ENCODE results near the gene SP1. TPM values are rescaled to one million over a fixed set of nuclear protein-coding genes. Genes with fewer than 3 reads are reported as not detected.
A peak's percentile ranks its signal among the peaks of the same experiment; 100 is the strongest.
"Not testable (repeated sequence)": the region's sequence is repeated elsewhere in the genome, so short reads cannot be mapped to it uniquely, and the experiment has no call there.

The SP1 gene
- total RNA-seq, 6 experiments from 2014 or later: 38.2 to 51.8 (median 43.5) TPM

GRCh38 chr12:53441040-53441833 lies 61.3 kb downstream of the SP1 start, which contains the start of gene PRR13:
PRR13 (plus strand) TSS chr12:53441734; CDS start chr12:53442715, 981 bp downstream.
- H3K27ac Mint-ChIP-seq: peak within 1 kb of the TSS; percentile 90
- no peaks in the 10 kb centered on the region for H3K27me3 Mint-ChIP-seq (ENCODE audit: insufficient read depth)
- peak within 1 kb of the TSS; percentile 90 for H3K4me3 Mint-ChIP-seq
- H3K36me3 Mint-ChIP-seq (ENCODE audit: low read depth): peaks cover 23% of the 10 kb centered on the region
- H3K9me3 Mint-ChIP-seq: no peaks in the 10 kb centered on the region
- TF ChIP-seq, protein P1, sequence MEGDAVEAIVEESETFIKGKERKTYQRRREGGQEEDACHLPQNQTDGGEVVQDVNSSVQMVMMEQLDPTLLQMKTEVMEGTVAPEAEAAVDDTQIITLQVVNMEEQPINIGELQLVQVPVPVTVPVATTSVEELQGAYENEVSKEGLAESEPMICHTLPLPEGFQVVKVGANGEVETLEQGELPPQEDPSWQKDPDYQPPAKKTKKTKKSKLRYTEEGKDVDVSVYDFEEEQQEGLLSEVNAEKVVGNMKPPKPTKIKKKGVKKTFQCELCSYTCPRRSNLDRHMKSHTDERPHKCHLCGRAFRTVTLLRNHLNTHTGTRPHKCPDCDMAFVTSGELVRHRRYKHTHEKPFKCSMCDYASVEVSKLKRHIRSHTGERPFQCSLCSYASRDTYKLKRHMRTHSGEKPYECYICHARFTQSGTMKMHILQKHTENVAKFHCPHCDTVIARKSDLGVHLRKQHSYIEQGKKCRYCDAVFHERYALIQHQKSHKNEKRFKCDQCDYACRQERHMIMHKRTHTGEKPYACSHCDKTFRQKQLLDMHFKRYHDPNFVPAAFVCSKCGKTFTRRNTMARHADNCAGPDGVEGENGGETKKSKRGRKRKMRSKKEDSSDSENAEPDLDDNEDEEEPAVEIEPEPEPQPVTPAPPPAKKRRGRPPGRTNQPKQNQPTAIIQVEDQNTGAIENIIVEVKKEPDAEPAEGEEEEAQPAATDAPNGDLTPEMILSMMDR (IDR thresholded peaks at IDR 0.05): no peak
- peak; percentile 100 for DNase-seq
- H3K4me1 Mint-ChIP-seq (ENCODE audit: low read depth): peaks cover 34% of the 10 kb centered on the region

DNA sequence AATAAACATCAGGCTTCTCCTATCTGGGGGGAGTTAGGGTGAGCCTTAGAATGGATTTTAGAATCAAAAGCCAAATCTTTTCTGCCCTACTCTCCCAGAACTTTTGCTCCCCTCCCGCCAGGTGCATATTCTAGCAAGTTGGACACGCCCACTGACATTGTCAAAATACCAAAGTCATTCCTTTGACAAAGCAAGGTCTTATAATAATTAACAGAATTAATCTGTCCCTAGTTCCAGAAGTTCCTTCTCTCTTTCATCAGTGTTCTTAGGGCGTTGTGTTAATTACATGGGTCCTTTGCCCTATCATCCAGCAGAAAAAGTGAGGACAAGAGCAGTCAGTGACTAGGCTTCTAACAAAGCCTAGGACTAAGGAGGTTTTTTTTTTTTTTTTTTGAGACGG lies 64.0 kb downstream of the SP1 start:
- no peak overlapping the region; the same call in 1 of the 2 replicates for H3K27ac Mint-ChIP-seq
- peaks cover 34% of the 10 kb centered on the region for H3K36me3 Mint-ChIP-seq (ENCODE audit: low read depth)
- peak overlapping the region; percentile 22; the same call in 1 of the 2 replicates for H3K4me3 Mint-ChIP-seq
- no peaks in the 10 kb centered on the region for H3K9me3 Mint-ChIP-seq
- no peak for DNase-seq
- TF ChIP-seq, protein P1 (IDR thresholded peaks at IDR 0.05): no peak
- peaks cover 34% of the 10 kb centered on the region for H3K4me1 Mint-ChIP-seq (ENCODE audit: low read depth)
- peaks cover 1% of the 10 kb centered on the region; the same call in 1 of the 2 replicates for H3K27me3 Mint-ChIP-seq (ENCODE audit: insufficient read depth)

DNA sequence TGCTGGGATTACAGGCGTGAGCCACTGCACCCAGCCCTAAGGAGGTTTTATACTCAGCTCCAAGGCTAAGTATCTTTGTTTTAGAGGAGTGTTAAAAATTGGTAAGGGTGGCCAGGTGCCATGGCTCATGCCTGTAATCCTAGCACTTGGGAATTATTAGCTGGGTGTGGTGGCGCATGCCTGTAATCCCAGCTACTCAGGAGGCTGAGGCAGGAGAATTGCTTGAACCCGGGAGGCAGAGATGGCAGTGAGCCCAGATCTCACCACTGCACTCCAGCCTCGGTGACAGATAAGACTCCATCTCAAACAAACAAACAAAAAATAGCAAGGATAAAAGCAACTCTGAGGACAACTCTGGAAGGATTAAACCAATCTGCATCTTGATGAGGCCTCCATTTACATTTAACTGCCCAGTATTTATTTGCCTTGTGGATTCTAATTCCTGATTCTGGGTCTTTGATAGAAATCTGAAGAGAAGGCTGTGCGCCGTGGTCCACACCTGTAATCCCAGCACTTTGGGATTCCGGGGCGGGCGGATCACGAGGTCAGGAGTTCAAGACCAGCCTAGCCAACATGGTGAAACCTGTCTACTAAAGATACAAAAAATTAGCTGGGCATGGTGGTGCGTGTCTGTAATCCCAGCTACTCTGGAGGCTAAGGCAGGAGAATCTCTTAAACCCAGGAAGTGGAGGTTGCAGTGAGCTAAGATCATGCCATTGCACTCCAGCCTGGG lies 64.8 kb downstream of the SP1 start:
- not testable (repeated sequence) for H3K4me3 Mint-ChIP-seq

GRCh38 chr12:53450936-53451335 lies 71.0 kb downstream of the SP1 start:
- TF ChIP-seq, protein P1 (IDR thresholded peaks at IDR 0.05): no peak
- no peak overlapping the region for H3K27ac Mint-ChIP-seq
- peaks cover 40% of the 10 kb centered on the region for H3K4me1 Mint-ChIP-seq (ENCODE audit: low read depth)
- peaks cover 47% of the 10 kb centered on the region for H3K36me3 Mint-ChIP-seq (ENCODE audit: low read depth)
- no peak overlapping the region for H3K4me3 Mint-ChIP-seq
- no peaks in the 10 kb centered on the region for H3K9me3 Mint-ChIP-seq
- no peak for DNase-seq
- peaks cover 8% of the 10 kb centered on the region for H3K27me3 Mint-ChIP-seq (ENCODE audit: insufficient read depth)

More for the DNA sequence above, 64.8 kb downstream of the SP1 start:
- Mint-ChIP-seq H3K36me3 (ENCODE audit: low read depth) (peaks cover 34% of the 10 kb centered on the region), H3K4me1 (ENCODE audit: low read depth) (peaks cover 34% of the 10 kb centered on the region)
- DNase-seq; H3K9me3 Mint-ChIP-seq; H3K27me3 Mint-ChIP-seq (ENCODE audit: insufficient read depth); H3K27ac Mint-ChIP-seq: not testable (repeated sequence)

DNA sequence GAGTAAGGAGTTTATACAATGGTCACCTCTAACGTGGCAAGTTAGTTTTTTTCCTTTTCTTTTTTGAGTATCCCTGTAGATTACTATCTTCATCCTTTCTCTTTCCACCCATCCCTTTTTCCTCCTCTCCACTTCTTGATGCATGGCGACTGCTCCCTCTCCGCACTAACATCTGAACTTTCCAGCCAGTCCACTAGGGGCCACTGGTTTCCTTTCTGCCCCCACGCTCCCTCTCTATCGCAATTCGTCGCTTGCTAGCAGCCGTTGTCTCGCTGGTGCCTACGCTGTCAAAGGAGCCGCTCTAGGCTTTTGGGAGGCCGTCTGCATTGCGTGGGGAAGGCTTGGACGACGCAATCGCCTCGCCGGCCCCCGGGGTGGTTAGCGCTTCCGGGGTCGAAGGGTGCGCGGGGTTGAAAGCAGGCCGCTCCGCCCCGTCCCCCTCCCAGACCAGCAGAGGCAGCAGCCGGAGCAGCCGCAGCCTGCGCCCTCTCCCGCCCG lies 71.7 kb downstream of the SP1 start, which contains the start of gene PCBP2:
Gene PCBP2, plus strand, starts transcription at position 442 of the 498 bp plus-strand sequence. CDS start 2,699 bp downstream, outside the sequence.
- peak; percentile 100 for DNase-seq
- H3K9me3 Mint-ChIP-seq: no peaks in the 10 kb centered on the region
- peaks cover 43% of the 10 kb centered on the region for H3K4me1 Mint-ChIP-seq (ENCODE audit: low read depth)
- peaks cover 44% of the 10 kb centered on the region for H3K36me3 Mint-ChIP-seq (ENCODE audit: low read depth)
- H3K4me3 Mint-ChIP-seq: peak within 1 kb of the TSS; percentile 93
- TF ChIP-seq, protein P1 (IDR thresholded peaks at IDR 0.05): peak; percentile 85
- peak within 1 kb of the TSS; percentile 99 for H3K27ac Mint-ChIP-seq
- H3K27me3 Mint-ChIP-seq (ENCODE audit: insufficient read depth): peaks cover 8% of the 10 kb centered on the region

All from HFFc6 (cell line).